IPS-18a (cell line): ENCODE results near the gene IFIT1.
A peak's percentile ranks its signal among the peaks of the same experiment; 100 is the strongest.
"Not testable (repeated sequence)": the region's sequence is repeated elsewhere in the genome, so short reads cannot be mapped to it uniquely, and the experiment has no call there.

Experiments
- H3K27ac ChIP-seq: one replicate; pipeline ENCODE4 v1.5.1; 2013; ENCODE audit warnings: low read length
- H3K27me3 ChIP-seq: one replicate; pipeline ENCODE4 v1.6.1; 2013; ENCODE audit warnings: mild to moderate bottlenecking, low read length; ENCODE audit not compliant: control insufficient read depth, insufficient read depth
- H3K36me3 ChIP-seq: one replicate; pipeline ENCODE4 v1.6.1; 2013; ENCODE audit warnings: low read depth, low read length; ENCODE audit not compliant: control insufficient read depth
- H3K4me1 ChIP-seq: one replicate; pipeline ENCODE4 v1.6.1; 2013; ENCODE audit warnings: low read depth, low read length; ENCODE audit not compliant: control insufficient read depth
- H3K4me3 ChIP-seq: one replicate; pipeline ENCODE4 v1.5.1; 2013; ENCODE audit warnings: low read length
- H3K9ac ChIP-seq: one replicate; pipeline ENCODE4 v1.6.1; 2013; ENCODE audit warnings: mild to moderate bottlenecking, low read length, moderate library complexity
- H3K9me3 ChIP-seq: one replicate; pipeline ENCODE4 v1.6.1; 2013; ENCODE audit warnings: low read depth, low read length; ENCODE audit not compliant: control insufficient read depth

IFIT1 gene, protein sequence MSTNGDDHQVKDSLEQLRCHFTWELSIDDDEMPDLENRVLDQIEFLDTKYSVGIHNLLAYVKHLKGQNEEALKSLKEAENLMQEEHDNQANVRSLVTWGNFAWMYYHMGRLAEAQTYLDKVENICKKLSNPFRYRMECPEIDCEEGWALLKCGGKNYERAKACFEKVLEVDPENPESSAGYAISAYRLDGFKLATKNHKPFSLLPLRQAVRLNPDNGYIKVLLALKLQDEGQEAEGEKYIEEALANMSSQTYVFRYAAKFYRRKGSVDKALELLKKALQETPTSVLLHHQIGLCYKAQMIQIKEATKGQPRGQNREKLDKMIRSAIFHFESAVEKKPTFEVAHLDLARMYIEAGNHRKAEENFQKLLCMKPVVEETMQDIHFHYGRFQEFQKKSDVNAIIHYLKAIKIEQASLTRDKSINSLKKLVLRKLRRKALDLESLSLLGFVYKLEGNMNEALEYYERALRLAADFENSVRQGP

DNA sequence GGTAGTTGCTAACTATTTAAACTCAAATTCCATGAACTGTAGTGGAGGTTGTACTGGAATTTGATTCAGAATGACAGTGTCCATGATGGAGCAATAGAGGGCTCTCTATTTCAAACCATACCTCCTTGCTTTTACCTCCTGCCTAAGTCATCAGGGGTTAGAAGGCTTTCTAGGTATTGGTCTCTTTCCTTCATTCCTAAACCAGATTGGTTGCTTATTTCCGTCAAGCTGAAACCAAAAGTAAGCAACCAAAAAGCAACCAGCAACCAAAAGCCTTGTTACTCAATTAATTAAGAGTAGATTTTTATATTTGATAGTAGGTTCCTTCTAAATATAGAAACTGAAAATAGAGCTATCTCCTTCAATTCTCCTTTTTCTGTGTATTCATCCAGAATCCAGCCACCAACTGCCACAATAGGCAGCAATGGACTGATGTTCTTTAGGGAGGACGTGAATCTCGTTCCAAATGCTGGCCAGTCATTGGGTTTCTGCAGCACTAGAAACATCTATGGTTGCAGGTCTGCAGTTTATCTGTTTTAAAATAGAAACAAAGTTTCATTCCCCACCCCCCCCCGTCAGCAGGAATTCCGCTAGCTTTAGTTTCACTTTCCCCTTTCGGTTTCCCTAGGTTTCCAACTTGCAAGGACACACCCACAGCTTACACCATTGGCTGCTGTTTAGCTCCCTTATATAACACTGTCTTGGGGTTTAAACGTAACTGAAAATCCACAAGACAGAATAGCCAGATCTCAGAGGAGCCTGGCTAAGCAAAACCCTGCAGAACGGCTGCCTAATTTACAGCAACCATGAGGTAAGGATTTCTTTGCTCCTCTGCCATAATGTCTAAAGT, at the start of gene IFIT1:
Gene IFIT1 (plus strand): TSS at position 717 of the 850 bp plus-strand sequence. CDS start 90 bp downstream, at position 807.
- no peaks in the 10 kb centered on the region for H3K36me3 ChIP-seq
- H3K27ac ChIP-seq: no peak within 1 kb of the TSS
- peaks cover 5% of the 10 kb centered on the region for H3K4me1 ChIP-seq
- H3K9ac ChIP-seq: no peak within 1 kb of the TSS
- no peaks in the 10 kb centered on the region for H3K9me3 ChIP-seq
- H3K4me3 ChIP-seq: peak within 1 kb of the TSS; percentile 55
- no peaks in the 10 kb centered on the region for H3K27me3 ChIP-seq

DNA sequence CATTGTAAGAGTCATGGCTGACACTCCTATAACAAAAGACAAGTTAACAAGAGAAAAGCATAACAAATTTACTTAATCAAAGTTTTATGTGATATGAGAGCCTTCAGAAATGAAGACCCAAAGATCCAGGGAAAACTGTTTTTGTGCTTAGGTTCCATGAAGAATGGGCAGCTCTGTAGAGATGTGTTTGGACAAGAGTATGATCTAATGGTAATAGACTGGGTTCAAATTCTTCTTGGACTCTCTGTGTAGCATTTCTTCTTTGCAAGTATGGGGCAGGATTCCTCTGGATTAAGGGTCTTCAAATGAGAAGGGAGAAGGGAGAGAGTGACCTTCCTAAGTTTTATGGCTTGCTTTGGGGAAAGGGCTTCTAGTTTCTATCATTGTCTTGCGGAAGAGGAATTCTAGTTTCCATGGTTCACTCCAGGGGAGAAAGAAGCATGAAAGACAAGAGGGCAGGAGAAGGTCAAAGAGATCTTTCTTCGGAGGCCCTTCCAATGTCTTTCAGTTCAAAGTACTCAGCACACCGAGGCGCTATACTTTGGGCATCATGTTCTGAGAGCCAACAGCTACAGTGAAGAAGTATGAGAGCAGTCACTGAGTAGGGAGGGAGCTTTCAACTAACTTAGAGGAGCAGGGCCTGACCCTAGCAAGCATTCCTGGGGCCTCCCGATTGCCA, 49.2 kb upstream of the IFIT1 start:
- Histone ChIP-seq H3K27ac (no peak overlapping the region), H3K4me3 (no peak overlapping the region), H3K36me3 (no peaks in the 10 kb centered on the region), H3K9ac (no peak overlapping the region), H3K4me1 (peaks cover 40% of the 10 kb centered on the region), H3K9me3 (no peaks in the 10 kb centered on the region), H3K27me3 (no peaks in the 10 kb centered on the region)

DNA sequence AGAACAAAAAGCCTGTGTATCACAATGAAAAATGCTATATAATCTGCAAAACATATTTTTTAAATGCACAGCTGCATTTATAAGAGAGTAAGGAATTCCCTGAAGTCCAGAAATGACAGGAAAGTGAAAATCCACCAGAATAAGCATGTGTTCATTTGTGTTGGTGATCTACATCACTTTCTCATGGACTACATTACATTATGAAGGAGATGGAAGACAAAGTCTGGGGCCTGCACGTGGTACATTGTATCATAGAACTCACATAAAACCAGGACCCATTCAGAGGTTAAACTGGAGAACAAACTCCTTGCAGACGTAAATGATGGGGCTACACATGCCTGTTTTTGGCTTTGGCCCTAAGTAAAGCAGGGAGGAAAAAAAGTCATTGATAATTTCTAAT, 48.3 kb upstream of the IFIT1 start:
- H3K4me1 ChIP-seq: peaks cover 48% of the 10 kb centered on the region
- no peaks in the 10 kb centered on the region for H3K9me3 ChIP-seq
- no peaks in the 10 kb centered on the region for H3K27me3 ChIP-seq
- no peak overlapping the region for H3K9ac ChIP-seq
- no peaks in the 10 kb centered on the region for H3K36me3 ChIP-seq
- H3K27ac ChIP-seq: no peak overlapping the region
- no peak overlapping the region for H3K4me3 ChIP-seq

DNA sequence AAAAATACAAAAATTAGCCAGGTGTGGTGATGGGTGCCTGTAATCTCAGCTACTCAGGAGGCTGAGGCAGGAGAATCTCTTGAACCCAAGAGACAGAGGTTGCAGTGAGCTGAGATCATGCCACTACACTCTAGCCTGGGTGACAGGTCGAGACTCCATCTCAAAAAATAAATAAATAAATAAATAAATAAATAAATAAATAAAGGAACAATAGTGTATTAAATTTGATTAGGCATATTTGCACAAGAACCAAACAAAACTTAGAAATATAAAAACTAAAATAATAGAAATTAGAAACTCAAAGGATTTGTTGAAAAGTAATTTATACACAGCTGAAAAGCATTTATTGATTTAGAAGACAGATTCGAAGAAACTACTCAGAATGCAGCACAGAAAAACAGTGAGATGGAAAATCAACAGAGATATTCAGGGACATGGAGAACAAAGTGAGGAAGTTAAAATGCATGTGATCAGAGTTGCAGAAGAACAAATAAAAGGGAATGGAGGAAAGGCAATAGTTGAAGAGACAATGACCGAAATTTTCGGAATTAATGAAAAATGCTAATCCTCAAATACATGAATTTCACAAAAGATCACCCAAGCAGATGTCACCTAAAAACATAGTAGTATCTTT, 46.9 kb upstream of the IFIT1 start:
- H3K4me1 ChIP-seq: peaks cover 48% of the 10 kb centered on the region

DNA sequence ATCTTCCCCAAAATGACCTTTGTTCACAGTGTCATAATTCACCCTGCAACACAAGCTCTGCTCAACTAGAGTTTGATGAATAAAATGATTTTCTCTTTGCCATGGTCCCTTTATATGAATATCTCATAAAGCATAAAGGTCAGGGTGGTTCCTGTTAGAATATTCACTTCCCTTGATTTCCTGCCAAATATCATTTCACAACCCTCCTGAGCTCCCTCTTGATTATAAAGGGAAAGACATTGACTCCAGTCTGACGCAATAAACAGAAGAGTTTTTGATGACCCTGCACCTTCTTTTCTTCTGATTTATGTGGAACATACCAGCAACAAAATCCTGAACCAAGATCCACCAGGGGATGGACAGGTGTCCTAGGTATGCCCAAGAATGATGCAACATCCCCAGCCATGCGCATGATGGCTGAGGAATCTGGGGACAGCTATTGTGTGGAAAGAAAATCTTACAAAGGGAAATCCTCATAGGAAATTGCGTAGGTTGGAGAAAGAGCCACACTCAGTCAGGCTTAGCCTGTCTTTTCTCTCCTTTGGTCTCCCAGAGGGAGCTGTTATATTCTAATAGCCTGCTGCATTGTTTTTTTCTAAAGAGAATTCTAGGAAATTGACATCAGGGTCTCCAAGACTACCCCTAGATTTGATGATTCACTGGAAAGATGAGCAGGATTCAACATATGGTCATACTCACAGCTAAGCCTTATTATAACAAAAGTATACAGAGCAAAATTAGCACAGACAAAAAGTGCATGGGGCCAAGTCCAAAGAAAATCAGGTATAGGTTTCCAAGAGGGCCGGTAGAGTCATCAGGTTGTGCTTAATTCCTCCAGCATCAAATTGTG, 45.8 kb upstream of the IFIT1 start:
- Histone ChIP-seq H3K4me3 (peak overlapping the region; percentile 8), H3K4me1 (peaks cover 54% of the 10 kb centered on the region), H3K9ac (no peak overlapping the region), H3K36me3 (no peaks in the 10 kb centered on the region), H3K9me3 (no peaks in the 10 kb centered on the region), H3K27me3 (no peaks in the 10 kb centered on the region), H3K27ac (peak overlapping the region; percentile 28)

More for the DNA sequence above, 46.9 kb upstream of the IFIT1 start:
- Histone ChIP-seq H3K9ac (no peak overlapping the region), H3K36me3 (no peaks in the 10 kb centered on the region), H3K27me3 (no peaks in the 10 kb centered on the region), H3K4me3 (no peak overlapping the region), H3K27ac (no peak overlapping the region), H3K9me3 (no peaks in the 10 kb centered on the region)

DNA sequence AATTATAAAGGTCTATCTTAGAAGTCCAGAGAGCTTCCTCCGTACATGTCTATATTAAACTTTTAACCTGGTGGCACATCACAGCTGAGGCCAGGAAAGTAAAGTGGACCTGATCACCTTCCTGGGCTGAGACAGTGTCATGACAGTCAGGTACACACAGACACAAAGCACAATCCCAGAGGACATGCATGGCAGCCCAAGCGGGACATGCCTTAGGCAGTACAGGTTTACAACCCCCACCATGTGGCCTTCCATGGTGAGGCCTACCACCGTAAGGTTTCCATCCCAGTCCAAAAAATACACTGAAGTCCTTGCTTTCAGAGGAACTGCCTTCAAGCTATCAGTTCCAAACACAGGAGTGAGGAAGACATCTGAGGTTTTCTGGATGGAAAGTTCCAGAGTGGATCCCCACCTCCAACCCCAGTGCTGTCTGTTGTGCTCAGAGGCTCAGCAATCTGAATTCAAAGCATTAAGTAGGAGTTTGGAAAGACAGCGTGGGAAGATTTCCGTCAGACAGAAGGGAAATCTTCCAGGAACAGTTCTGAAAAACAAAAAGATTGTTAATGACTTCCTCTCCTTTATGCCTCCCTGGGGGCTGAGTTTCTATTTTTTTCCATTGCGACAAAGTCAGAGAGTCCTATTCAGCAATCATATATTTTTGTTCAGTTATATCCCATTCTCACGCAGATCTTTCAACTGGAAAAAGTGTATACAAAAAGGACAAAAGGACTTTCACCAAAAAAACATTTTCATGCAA, 44.5 kb upstream of the IFIT1 start:
- Histone ChIP-seq H3K27me3 (no peaks in the 10 kb centered on the region), H3K9ac (no peak overlapping the region), H3K4me1 (peaks cover 61% of the 10 kb centered on the region), H3K9me3 (no peaks in the 10 kb centered on the region), H3K27ac (no peak overlapping the region), H3K4me3 (no peak overlapping the region), H3K36me3 (no peaks in the 10 kb centered on the region)

DNA sequence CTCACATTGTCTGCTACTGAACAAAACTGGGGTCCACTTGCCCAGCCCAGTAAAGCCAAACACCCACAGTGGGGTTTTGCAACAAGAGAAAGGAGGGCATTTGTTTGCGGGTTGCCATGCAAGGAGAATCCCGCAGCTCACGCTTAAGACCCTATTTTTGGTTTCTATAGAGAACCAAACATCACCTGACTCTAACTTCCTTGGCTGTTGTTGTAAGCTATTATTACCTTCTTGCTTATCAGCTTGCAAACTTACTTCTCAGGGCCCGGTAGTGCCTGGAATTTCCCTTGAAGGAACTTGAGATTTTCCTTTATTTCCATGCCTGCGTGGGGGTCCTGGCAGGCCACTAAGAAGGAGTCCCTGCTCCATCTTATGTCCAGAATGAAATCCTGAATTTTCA, 43.9 kb upstream of the IFIT1 start:
- no peaks in the 10 kb centered on the region for H3K9me3 ChIP-seq
- no peak overlapping the region for H3K9ac ChIP-seq
- no peaks in the 10 kb centered on the region for H3K36me3 ChIP-seq
- no peaks in the 10 kb centered on the region for H3K27me3 ChIP-seq
- no peak overlapping the region for H3K4me3 ChIP-seq
- H3K27ac ChIP-seq: no peak overlapping the region
- peaks cover 55% of the 10 kb centered on the region for H3K4me1 ChIP-seq

DNA sequence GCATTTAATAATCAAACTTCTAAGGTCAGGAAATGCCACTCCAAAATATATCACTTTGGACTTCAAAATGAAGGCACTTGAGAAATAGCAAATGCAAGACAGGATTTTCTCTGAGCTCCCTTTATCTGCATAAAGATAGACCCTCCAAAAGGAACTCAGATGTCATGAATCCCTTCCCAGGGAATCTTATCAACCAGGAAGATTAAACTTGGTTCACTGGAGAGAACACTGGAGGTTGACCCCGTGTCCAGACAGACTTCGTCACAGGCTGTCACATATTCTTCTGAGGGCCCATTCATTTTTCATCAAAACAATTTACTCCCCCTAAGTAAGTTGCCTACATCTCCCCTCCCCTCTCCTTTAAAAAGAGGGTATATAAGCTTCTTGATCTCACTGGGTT, 43.4 kb upstream of the IFIT1 start:
- no peak overlapping the region for H3K9ac ChIP-seq
- no peaks in the 10 kb centered on the region for H3K27me3 ChIP-seq
- H3K4me3 ChIP-seq: no peak overlapping the region
- peaks cover 50% of the 10 kb centered on the region for H3K4me1 ChIP-seq
- no peaks in the 10 kb centered on the region for H3K9me3 ChIP-seq
- no peaks in the 10 kb centered on the region for H3K36me3 ChIP-seq
- H3K27ac ChIP-seq: no peak overlapping the region

DNA sequence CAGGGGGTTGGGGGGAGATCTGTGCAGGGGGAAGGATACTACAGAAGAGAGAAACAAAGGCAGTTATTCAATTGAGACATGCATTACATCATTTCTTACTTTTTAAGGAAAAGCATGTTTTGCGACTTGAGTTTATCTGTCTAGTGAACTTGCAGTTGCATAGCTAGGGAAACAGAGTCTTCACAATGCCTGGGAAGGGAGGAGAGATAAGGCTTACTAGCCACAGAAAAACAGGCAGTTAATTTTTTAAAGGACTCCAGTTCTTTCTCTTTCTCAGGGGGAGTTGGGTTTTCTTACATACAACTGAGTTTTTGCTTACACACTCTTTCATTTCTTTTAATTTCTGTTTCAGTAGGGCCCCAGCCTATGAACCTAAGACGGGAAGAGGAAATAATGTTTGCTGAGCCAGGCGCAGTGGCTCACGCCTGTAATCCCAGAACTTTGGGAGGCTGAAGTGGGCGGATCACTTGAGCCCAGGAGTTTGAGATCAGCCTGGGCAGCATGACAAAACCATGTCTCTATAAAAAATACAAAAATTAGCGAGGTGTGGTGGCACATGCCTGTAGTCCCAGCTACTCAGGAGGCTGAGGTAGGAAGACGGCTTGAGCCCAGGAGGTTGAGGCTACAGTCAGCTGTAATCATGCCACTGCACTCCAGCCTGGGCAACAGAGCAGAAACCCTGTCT, 41.6 kb upstream of the IFIT1 start:
- H3K27me3 ChIP-seq, H3K9me3 ChIP-seq, H3K27ac ChIP-seq, H3K4me3 ChIP-seq, H3K9ac ChIP-seq, H3K36me3 ChIP-seq: not testable (repeated sequence)
- peaks cover 46% of the 10 kb centered on the region for H3K4me1 ChIP-seq

DNA sequence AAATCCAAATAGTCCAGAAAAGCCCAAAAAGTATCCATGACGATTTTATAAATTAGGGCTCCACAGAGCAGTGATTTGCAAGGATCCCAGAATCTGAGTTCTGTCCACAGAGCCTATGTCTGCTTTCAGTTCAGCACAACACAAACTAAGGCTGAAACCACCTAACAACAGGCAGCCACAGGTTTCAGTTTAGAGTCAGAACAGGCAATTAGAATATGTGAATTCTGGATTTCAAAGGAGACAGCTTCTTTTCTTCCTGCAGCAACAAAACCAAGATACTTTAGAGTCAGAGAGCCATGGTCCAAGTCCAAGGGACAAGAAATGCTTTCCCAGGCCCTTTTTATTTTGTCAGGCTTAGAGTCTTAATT, 41.0 kb upstream of the IFIT1 start:
- no peak overlapping the region for H3K27ac ChIP-seq
- H3K4me1 ChIP-seq: peaks cover 39% of the 10 kb centered on the region
- H3K27me3 ChIP-seq: no peaks in the 10 kb centered on the region
- no peak overlapping the region for H3K9ac ChIP-seq
- H3K36me3 ChIP-seq: no peaks in the 10 kb centered on the region
- H3K4me3 ChIP-seq: no peak overlapping the region
- no peaks in the 10 kb centered on the region for H3K9me3 ChIP-seq
